Inferior parietal cortex (tissue), 1 donor: ENCODE results near the gene BORCS6.

Experiments
- DNase-seq: peaks from one replicate; pipeline ENCODE4 v3.0.0-alpha.2; 2016; ENCODE audit errors: extremely low spot score

Gene BORCS6

GRCh38 chr17:8154608-8155155 is 35.3 kb downstream of the BORCS6 start:
- DNase-seq: no peak

GRCh38 chr17:8153957-8154607 is 35.9 kb downstream of the BORCS6 start:
- peak; percentile 92 for DNase-seq

- peak; percentile 81 for DNase-seq
Measured at GRCh38 chr17:8153525-8153956, 36.4 kb downstream of the BORCS6 start.

- no peak for DNase-seq
Measured at GRCh38 chr17:8153031-8153451, 36.9 kb downstream of the BORCS6 start.

GRCh38 chr17:8152112-8152775 is 37.7 kb downstream of the BORCS6 start, which contains the start of gene PER1:
TSS of gene PER1 (minus strand) at chr17:8152404. CDS start at chr17:8150706, 1,698 bp downstream.
- DNase-seq: peak; percentile 95

GRCh38 chr17:8151641-8152111 is 38.3 kb downstream of the BORCS6 start:
- DNase-seq: peak; percentile 47

- peak; percentile 77 for DNase-seq
Measured at GRCh38 chr17:8151120-8151640, 38.8 kb downstream of the BORCS6 start.

- no peak for DNase-seq
Measured at GRCh38 chr17:8150194-8151119, 39.5 kb downstream of the BORCS6 start.

- no peak for DNase-seq
Measured at GRCh38 chr17:8149419-8150193, 40.4 kb downstream of the BORCS6 start.

GRCh38 chr17:8148560-8148959 is 41.4 kb downstream of the BORCS6 start:
- no peak for DNase-seq

GRCh38 chr17:8147805-8148404 is 42.1 kb downstream of the BORCS6 start:
- no peak for DNase-seq

- no peak for DNase-seq
Measured at GRCh38 chr17:8147141-8147804, 42.7 kb downstream of the BORCS6 start.

- DNase-seq: no peak
Measured at GRCh38 chr17:8146381-8147140, 43.4 kb downstream of the BORCS6 start.

- no peak for DNase-seq
Measured at GRCh38 chr17:8145811-8146210, 44.2 kb downstream of the BORCS6 start.

GRCh38 chr17:8144401-8145231 is 45.4 kb downstream of the BORCS6 start:
- no peak for DNase-seq

- DNase-seq: no peak
Measured at GRCh38 chr17:8143581-8144400, 46.2 kb downstream of the BORCS6 start.

- DNase-seq: no peak
Measured at GRCh38 chr17:8142887-8143580, 46.9 kb downstream of the BORCS6 start.
